ENCODE measurements around the gene MRLN.

GRCh38 chr10:59741048-59741447 is 12.2 kb downstream of the MRLN start:
- TF ChIP-seq CTCF (IDR thresholded peaks at IDR 0.05): no peak
- no peak for TF ChIP-seq POLR2A (IDR thresholded peaks at IDR 0.05)
